Right cardiac atrium (tissue), 5 donors: ENCODE measurements around the gene DYNLRB2. TPM values are rescaled to one million over a fixed set of nuclear protein-coding genes. Genes with fewer than 3 reads are reported as not detected.

ENCODE experiments used
- ATAC-seq, 2 donors: fragments of 200-7000 bp; cut with Tn5 transposase; one replicate each; pipeline versions ENCODE4 v1.8.0 to v1.9.1; 2020; ENCODE audit warnings: moderate library complexity in 2 of 2, mild to moderate bottlenecking in 1 of 2
- DNase-seq, 3 donors: peaks; one replicate each; pipeline ENCODE4 v3.0.0-alpha.2; 2020
- H3K27ac ChIP-seq: one replicate; pipeline ENCODE4 v1.5.1; 2013; ENCODE audit warnings: mild to moderate bottlenecking, low read length, control low read depth, moderate library complexity
- H3K27me3 ChIP-seq: one replicate; pipeline ENCODE4 v1.6.1; 2013; ENCODE audit not compliant: control insufficient read depth, insufficient read depth
- H3K4me1 ChIP-seq: one replicate; pipeline ENCODE4 v1.6.1; 2013; ENCODE audit warnings: low read length; ENCODE audit not compliant: control insufficient read depth, insufficient read depth
- H3K4me3 ChIP-seq: one replicate; pipeline ENCODE4 v1.5.1; 2013; ENCODE audit warnings: low read length, control low read depth
- H3K9me3 ChIP-seq: one replicate; pipeline ENCODE4 v1.6.1; 2013; ENCODE audit warnings: low read length; ENCODE audit not compliant: control insufficient read depth
- WGBS: extraction: QIAGEN DNeasy Blood & Tissue Kit; methylation state at CpG from one replicate; pipeline ENCODE4 v1.1.7; 2013; 5-methylcytosine and 5-hydroxymethylcytosine counted together
- intact Hi-C, 4 donors: fragments of 100-400 bp; cut with DNase I; formaldehyde crosslinking; loops; one replicate each; pipeline versions ENCODE4 v1.11.0 to v1.14.0; 2022 to 2023
- polyA plus RNA-seq: library from polyadenylated mRNA; stranded (reverse); fragments of 200-250 nt; gene quantifications from one replicate; pipeline ENCODE4 v1.2.3, GENCODE V29; 2013
- total RNA-seq, 4 donors: library from RNA; stranded (reverse); fragmentation: NEBNext Ultra II Directional; extraction: Animal tissue kit (Norgen Biotek cat#: 25700); gene quantifications; one replicate each; pipeline ENCODE4 v1.2.1, GENCODE V29; 2021
- donor health status: healthy with polysubstance abuse.
- donor health status: DM: no; HTN: yes; CAD: no.
- donor health status: DM: no; HTN: no; CAD: no.
- donor health status: DM: no; HTN: yes; CAD: no; lungs with severe emphysema.
- donor health status: DM: yes; HTN: yes; CAD: no.

The DYNLRB2 gene
- total and polyA plus RNA-seq, 5 donors: 0.56 to 1.0 TPM; not detected in 3

DNA sequence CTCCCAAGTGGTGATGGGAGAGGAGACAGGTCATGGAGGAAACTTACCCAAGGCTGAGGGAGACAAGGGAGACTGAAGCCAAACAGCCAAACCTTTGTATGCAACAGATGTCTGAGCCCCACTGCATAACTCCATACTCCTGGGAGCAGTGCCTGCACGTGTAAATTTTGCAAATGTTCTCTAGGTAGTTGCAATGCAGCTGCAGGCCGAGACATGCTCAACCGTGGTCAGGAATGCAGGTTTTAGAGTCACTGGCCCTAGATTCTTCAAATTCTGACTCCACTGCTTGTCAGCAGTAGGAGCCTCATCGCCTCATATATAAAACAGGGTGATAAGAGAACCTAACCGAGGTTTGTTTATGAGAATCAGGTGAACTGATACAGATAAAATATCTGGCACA is 11.5 kb downstream of the DYNLRB2 start:
- WGBS: 56% methylated on average over 5 of the region's 5 CpGs
- ATAC-seq (no peak), DNase-seq (no peak)
- intact Hi-C loops: no loop called here
- no peaks in the 10 kb centered on the region for H3K27me3 ChIP-seq
- no peak overlapping the region for H3K4me3 ChIP-seq
- H3K27ac ChIP-seq: no peak overlapping the region
- H3K9me3 ChIP-seq: no peaks in the 10 kb centered on the region
- no peaks in the 10 kb centered on the region for H3K4me1 ChIP-seq

DNA sequence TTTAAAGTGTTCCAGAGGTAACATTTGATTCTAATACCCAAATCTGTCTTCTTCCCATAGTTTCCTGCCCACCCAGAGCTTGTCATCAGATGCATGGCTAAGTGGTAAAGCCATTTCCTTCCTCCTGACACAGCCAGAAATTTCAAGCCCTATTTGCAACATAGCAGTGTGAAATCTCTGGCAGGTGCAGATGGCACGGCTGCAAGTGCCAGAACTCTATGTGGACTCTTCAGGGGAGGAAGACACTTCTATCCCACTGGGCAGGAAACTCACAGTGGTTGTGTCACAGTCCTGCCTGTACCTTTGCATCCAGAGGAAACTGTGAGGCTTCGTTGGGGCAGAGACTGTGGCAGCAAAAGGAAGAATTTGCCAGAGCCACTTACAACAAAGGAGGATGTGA is 13.2 kb downstream of the DYNLRB2 start:
- Histone ChIP-seq H3K4me1 (no peaks in the 10 kb centered on the region), H3K27ac (no peak overlapping the region), H3K9me3 (no peaks in the 10 kb centered on the region), H3K27me3 (no peaks in the 10 kb centered on the region), H3K4me3 (no peak overlapping the region)
- ATAC-seq: no peak
- WGBS: 16% methylated on average over 2 of the region's 2 CpGs
- intact Hi-C loops: no loop called here
- DNase-seq: no peak

- no peaks in the 10 kb centered on the region for H3K4me1 ChIP-seq
- no peak overlapping the region for H3K27ac ChIP-seq
- no peak overlapping the region for H3K4me3 ChIP-seq
- no peaks in the 10 kb centered on the region for H3K27me3 ChIP-seq
- 48% methylated on average over 3 of the region's 3 CpGs for WGBS
- DNase-seq (no peak), ATAC-seq (no peak)
- H3K9me3 ChIP-seq: no peaks in the 10 kb centered on the region
- intact Hi-C loops: no loop called here
Observed at GRCh38 chr16:80556481-80556880, 15.7 kb downstream of the DYNLRB2 start.

DNA sequence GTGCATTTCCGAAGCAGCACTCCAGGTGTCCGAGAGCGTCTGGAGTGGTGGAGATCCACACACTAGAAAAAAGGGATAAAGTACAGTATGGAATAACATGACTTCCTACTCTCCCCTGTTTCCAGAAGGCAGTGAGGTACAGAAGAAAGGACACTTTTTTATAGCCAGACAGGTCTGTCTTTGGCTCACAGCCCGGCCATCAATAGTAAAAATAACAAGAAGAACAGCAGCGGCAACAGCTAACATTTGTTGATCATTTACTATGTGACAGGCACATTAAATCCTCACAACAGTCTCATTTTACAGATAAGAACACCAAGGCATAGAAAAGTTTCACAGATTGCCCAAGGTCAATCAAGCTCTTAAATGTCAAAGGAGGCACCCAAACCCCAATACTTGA is 16.2 kb downstream of the DYNLRB2 start:
- WGBS: 81% methylated on average over 5 of the region's 5 CpGs
- Histone ChIP-seq H3K27ac (no peak overlapping the region), H3K4me3 (no peak overlapping the region), H3K27me3 (no peaks in the 10 kb centered on the region), H3K4me1 (no peaks in the 10 kb centered on the region), H3K9me3 (no peaks in the 10 kb centered on the region)
- no peak for ATAC-seq
- intact Hi-C loops: no loop called here
- no peak for DNase-seq

- Histone ChIP-seq H3K27me3 (no peaks in the 10 kb centered on the region), H3K4me1 (no peaks in the 10 kb centered on the region), H3K27ac (no peak overlapping the region), H3K9me3 (no peaks in the 10 kb centered on the region), H3K4me3 (no peak overlapping the region)
- ATAC-seq: no peak
- no peak for DNase-seq
- intact Hi-C loops: no loop called here
- 64% methylated on average over 4 of the region's 4 CpGs for WGBS
Observed at GRCh38 chr16:80559369-80559768, 18.6 kb downstream of the DYNLRB2 start.

- intact Hi-C loops: no loop called here
- WGBS: 84% methylated on average over 3 of the region's 3 CpGs
- Histone ChIP-seq H3K9me3 (no peaks in the 10 kb centered on the region), H3K4me1 (no peaks in the 10 kb centered on the region), H3K27ac (no peak overlapping the region), H3K27me3 (no peaks in the 10 kb centered on the region), H3K4me3 (no peak overlapping the region)
- no peak for DNase-seq
- ATAC-seq: no peak
Observed at GRCh38 chr16:80563066-80563465, 22.3 kb downstream of the DYNLRB2 start.

DNA sequence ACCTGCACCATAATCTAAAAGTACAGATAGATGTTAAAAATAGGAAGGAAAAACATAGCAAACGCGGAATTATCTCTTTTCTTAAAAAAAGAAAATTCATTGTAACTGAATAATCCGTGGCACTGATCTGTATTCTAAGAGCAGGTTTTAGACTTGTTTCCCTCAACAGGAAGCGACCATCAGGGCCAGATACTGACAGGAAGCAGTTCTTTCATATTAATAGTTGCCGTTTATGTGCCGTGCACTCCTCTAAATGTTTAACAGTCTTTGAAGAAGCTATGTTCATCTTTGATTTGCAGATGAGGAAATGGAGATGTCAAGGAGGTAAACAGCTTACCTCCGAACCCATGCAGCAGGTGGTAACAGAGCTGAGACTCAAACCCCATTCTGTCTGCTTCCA is 23.6 kb downstream of the DYNLRB2 start:
- DNase-seq: no peak
- H3K27ac ChIP-seq: no peak overlapping the region
- H3K4me1 ChIP-seq: no peaks in the 10 kb centered on the region
- ATAC-seq: no peak
- H3K27me3 ChIP-seq: no peaks in the 10 kb centered on the region
- 48% methylated on average over 7 of the region's 7 CpGs for WGBS
- intact Hi-C loops: no loop called here
- no peak overlapping the region for H3K4me3 ChIP-seq
- no peaks in the 10 kb centered on the region for H3K9me3 ChIP-seq

DNA sequence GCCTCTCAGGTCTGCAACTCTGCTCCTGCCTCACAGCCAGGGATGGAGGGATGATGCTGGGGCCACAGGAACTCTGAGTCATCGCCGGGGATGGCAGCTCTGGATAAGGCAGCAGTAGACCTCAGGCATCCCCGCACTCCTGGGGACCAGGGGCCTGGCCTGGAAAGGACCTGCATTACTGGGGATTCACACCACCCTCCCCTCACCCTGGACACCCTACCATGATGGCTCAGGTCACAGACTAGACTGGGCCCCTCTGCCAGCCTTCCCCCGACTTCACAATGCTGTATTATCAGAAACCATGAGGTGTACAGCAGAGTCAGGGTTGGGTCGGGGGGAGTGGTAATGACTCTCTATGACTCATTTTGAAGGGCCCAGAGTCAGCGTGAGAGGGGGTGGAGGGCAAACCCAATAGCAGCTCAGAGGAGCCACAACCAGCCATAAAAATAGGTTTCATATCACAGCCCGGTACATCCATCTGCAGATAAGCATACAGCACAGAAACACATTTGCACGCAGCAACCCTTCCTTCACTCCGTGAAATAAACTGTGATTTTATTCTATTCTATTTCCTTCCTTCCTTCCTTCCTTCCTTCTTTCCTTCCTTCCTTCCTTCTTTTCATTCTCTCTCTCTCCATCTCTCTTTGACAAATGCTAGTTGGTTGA is 28.8 kb downstream of the DYNLRB2 start:
- H3K27ac ChIP-seq: no peak overlapping the region
- 50% methylated on average over 9 of the region's 9 CpGs for WGBS

GRCh38 chr16:80570106-80570478 is 29.3 kb downstream of the DYNLRB2 start:
- Histone ChIP-seq H3K27me3 (no peaks in the 10 kb centered on the region), H3K27ac (no peak overlapping the region), H3K9me3 (no peaks in the 10 kb centered on the region), H3K4me1 (no peaks in the 10 kb centered on the region), H3K4me3 (no peak overlapping the region)
- DNase-seq (no peak), ATAC-seq (no peak)
- intact Hi-C loops: no loop called here
- 45% methylated on average over 6 of the region's 6 CpGs for WGBS

More for the DNA sequence above, 28.8 kb downstream of the DYNLRB2 start:
- H3K9me3 ChIP-seq: no peaks in the 10 kb centered on the region
- intact Hi-C loops: no loop called here
- H3K27me3 ChIP-seq: no peaks in the 10 kb centered on the region
- no peak overlapping the region for H3K4me3 ChIP-seq
- no peaks in the 10 kb centered on the region for H3K4me1 ChIP-seq
- no peak for DNase-seq
- peak; percentile 14 to 36 for ATAC-seq

- DNase-seq: no peak
- no peaks in the 10 kb centered on the region for H3K9me3 ChIP-seq
- 59% methylated on average over 6 of the region's 6 CpGs for WGBS
- H3K27me3 ChIP-seq: no peaks in the 10 kb centered on the region
- H3K27ac ChIP-seq: no peak overlapping the region
- no peak overlapping the region for H3K4me3 ChIP-seq
- ATAC-seq: no peak
- no peaks in the 10 kb centered on the region for H3K4me1 ChIP-seq
- intact Hi-C loops: no loop called here
Observed at GRCh38 chr16:80573700-80574120, 32.9 kb downstream of the DYNLRB2 start.

DNA sequence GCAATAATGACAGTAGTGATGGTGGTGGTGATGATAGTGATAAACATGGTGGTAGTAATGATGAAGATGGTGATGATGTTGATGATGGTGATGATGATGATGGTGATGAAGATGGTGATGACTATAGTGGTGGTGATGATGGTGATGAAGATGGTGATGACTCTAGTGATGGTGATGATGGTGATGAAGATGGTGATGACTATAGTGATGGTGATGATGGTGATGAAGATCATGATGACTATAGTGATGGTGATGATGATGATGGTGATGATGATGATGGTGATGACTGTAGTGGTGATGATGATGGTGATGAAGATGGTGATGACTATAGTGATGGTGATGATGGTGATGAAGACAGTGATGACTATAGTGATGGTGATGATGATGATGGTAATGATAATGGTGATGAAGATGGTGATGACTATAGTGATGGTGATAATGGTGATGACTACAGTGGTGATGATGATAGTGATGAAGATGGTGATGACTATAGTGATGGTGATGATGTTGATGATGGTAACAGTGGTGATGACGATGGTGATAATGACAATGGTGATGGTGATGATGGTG is 35.6 kb downstream of the DYNLRB2 start:
- Histone ChIP-seq H3K4me1 (no peaks in the 10 kb centered on the region), H3K27me3 (no peaks in the 10 kb centered on the region), H3K27ac (no peak overlapping the region), H3K4me3 (no peak overlapping the region), H3K9me3 (no peaks in the 10 kb centered on the region)
- intact Hi-C loops: no loop called here
- WGBS: 80% methylated on average over 1 of the region's 1 CpG
- ATAC-seq: no peak
- no peak for DNase-seq
